GM12873 (cell line): ENCODE results near the gene SNX21.

ENCODE experiments used
- TF ChIP-seq, protein P1 (sequence below): IDR thresholded peaks from 2 replicates; pipeline ENCODE4 v1.5.1; 2012; ENCODE audit warnings: low read depth, mild to moderate bottlenecking, moderate library complexity, low read length, control low read depth; ENCODE audit not compliant: insufficient read depth; ENCODE audit errors: missing control alignments

SNX21 gene

DNA sequence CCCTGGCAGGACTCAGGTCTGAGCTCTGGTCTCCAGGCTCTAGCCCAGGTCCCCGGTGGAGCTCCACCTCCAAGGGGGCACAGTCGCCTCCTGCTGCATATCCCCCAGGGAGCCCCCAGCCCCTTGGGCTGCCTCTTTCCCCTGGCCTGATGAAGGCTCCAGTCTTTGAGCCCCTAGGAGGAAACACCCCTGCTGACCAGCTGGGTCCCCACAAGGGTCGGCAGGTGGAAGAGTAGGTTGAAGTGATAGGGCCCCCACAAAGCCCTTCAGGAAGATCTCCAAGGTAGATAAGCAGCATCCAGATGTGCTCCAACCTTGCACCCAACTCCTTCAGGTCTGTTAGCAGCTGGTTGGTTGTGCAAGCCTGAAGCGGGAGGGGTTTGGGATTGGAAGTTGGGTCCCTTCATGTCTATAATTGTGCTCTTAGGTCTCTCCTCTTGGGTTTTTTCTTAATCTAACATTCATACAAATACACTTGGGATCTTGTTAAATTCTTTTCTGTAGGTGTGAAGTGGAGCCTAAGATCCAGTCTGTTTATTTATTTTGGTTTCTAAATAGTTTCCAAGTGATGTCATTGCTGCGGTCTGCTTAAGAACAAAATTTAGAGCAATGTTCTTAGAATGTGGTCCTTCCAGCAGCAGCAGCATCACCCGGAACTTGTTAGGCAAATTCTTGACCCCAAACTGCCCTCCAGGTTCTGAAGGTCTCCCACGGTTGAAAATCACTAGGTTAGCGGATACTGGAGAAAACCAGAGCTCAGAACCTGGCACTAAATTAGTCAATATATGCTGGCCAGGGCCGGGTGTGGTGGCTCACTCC, 16.0 kb upstream of the SNX21 start:
- TF ChIP-seq, protein P1, sequence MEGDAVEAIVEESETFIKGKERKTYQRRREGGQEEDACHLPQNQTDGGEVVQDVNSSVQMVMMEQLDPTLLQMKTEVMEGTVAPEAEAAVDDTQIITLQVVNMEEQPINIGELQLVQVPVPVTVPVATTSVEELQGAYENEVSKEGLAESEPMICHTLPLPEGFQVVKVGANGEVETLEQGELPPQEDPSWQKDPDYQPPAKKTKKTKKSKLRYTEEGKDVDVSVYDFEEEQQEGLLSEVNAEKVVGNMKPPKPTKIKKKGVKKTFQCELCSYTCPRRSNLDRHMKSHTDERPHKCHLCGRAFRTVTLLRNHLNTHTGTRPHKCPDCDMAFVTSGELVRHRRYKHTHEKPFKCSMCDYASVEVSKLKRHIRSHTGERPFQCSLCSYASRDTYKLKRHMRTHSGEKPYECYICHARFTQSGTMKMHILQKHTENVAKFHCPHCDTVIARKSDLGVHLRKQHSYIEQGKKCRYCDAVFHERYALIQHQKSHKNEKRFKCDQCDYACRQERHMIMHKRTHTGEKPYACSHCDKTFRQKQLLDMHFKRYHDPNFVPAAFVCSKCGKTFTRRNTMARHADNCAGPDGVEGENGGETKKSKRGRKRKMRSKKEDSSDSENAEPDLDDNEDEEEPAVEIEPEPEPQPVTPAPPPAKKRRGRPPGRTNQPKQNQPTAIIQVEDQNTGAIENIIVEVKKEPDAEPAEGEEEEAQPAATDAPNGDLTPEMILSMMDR, result no peak

DNA sequence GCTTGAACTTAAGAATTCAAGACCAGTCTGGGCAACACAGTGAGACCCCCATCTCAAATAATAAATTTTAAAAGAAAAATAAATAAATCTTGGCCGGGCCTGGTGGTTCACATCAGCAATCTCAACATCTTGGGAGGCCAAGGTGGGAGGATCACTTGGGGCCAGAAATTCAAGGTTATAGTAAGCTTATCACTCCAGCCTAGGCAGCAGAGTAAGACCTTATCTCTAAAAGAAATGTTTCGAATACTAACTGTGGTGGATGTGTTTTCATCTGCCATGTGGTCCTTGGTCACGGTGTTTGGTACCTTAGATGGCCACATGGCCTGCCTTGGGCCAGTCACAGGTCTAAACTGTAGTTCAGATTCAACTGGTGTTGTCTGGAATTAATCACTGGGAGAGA, 15.4 kb upstream of the SNX21 start:
- TF ChIP-seq, protein P1, result no peak

DNA sequence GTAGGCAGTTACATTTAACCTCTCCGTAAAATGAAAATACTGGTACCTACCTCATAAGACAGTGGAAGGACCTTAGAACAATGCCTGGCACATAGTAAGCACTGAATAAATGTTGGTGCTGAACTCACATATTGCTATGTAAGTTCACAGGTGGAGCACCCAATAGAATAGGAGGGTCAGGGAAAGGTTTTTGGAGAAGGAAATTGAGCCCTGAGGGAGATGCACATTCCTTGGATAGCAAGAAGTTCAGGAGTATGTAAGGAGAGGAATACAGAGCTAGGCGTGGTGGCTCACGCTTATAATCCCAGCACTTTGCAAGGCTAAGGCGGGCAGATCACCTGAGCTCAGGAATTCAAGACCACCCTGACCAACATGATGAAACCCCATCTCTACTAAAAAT, 14.1 kb upstream of the SNX21 start:
- TF ChIP-seq, protein P1, result no peak

DNA sequence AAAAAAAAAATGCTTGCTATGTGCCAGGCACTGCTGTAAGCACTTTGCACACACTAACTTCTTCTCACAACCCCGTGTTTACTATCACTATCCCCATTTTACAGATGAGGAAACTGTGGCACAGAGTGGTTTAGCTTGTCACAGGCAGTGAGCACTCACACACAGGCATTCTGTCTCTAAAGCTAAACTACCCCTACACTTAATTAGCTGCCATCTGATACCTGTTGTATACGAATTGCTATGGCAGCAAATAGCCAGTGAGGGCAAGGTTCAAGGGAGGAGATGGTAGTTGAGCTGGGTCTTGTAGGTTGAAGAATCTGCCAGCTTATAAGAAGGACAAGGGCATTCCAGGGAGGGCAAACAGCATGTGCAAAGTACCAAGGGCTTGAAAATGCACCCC, 11.7 kb upstream of the SNX21 start:
- TF ChIP-seq, protein P1, result no peak

DNA sequence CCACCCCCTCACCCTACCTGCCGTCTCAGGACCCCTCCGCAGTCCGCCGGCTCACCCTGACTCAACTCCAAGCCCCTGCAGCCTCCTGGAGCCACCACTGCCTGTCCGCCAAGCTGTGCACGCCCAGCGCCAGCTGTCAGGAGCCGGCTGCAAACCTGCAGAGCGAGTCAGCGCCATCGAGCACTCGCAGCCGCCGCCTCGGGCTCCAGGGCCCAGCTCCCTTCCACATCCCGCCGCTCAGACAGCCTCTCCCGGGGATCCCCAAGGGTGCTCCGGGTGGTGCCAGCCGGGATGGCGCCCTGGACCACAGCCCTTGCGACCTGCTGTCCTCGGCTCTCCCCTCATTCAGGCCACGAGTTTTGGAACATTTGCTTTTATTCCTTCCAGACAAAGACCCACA, 10.7 kb upstream of the SNX21 start:
- TF ChIP-seq, protein P1, result no peak

DNA sequence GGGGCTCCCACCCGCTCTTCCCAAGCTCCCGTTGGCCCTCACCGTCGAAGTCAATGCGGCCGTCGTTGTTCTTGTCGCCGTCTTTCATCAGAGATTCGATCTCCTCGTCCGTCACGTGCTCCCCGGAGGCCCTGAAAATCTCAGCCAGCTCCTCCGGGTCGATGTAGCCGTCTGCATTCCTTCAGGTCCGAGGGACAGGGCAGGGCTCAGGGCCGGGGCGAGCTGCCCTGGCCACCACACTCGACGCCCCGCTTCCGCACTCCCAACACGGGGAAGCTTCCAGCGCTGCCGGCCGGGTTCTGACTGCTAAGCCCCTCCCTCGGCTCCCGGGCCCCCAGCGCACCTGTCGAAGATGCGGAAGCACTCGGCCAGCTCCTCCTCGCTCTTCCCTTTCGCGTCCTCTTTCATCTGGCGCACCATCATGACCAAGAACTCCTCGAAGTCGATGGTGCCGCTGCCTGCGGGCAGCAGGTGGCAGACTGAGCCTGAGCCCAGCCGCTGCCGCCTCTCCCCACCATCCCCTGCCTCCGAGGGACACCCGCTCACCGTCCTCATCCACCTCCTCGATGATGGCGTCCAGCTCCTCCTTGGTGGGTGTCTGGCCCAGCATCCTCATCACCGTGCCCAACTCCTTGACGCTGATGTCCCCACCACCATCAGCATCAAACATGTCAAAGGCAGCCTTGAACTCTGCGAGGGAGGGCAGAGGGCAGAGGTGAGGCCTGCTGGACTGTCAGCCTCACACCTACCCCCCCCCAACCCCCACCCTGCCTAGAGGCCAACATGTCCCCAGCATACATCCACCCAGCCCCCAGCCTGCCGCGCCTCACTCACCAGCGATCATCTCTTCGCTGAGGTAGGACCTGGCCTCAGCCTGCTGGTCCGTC, 9.4 kb upstream of the SNX21 start:
- TF ChIP-seq, protein P1, result peak; percentile 63

DNA sequence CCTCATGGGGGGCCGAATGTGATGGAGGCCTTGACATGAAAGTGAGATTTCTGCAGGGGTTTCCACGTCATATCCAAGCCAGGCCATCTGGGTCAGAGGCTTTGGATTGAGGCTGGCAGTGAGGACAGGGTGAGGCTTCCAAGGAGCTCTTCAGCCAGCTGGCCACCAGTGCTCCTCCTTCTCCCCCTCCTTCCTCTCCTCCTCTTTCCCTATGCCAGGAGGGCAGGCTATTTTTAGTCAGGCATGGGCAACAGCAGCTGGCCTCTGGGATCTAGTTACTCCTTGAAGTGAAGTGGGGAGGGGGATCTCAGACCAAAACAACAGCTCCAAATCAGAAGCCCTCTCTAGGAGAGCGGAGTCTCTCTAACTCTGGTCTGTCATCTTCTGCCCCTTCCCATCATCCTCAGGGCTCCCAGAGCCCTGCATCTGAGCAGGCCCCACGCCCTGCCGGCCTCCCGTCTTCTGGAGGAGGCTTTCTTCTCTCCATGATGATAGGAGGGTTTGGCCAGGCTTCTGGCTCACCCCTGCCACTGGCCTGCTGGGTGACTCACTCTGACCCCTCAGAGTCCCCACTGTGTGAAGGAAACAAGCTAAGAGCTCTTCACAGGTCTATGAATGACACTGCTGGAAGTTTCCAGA, 7.1 kb upstream of the SNX21 start:
- TF ChIP-seq, protein P1, result no peak
